ENCODE measurements around the gene APOO.

The APOO gene

GRCh38 chrX:23919148-23919547 lies 11.4 kb upstream of the APOO start:
- Histone ChIP-seq H3K4ac (ENCODE audit: low read depth, low read length) (no peak overlapping the region), H3K27ac (ENCODE audit: low read depth, low read length) (no peak overlapping the region), H3K27me3 (ENCODE audit: insufficient read depth, low read length) (no peaks in the 10 kb centered on the region), H3K4me3 (ENCODE audit: low read depth, low read length) (no peak overlapping the region), H3K9me3 (ENCODE audit: insufficient read depth, low read depth, low read length) (no peaks in the 10 kb centered on the region), H4K12ac (ENCODE audit: low read depth, low read length) (no peak overlapping the region), H3K79me1 (ENCODE audit: low read length) (no peaks in the 10 kb centered on the region), H3K36me3 (ENCODE audit: control insufficient read depth in 1 of 2, insufficient read depth in 2 of 2, low read length in 2 of 2) (no peaks in the 10 kb centered on the region), H2AFZ (ENCODE audit: insufficient read depth, low read length, poor library complexity) (no peak overlapping the region), H2AK5ac (ENCODE audit: low read length) (no peak overlapping the region), H3K4me2 (ENCODE audit: low read length) (no peak overlapping the region), H2BK5ac (ENCODE audit: low read depth, low read length, poor library complexity) (no peak overlapping the region), H4K91ac (ENCODE audit: low read depth, low read length) (no peak overlapping the region), H4K8ac (ENCODE audit: low read depth, low read length) (no peak overlapping the region), H3K79me2 (ENCODE audit: control insufficient read depth, insufficient read depth, low read length, poor library complexity) (no peaks in the 10 kb centered on the region), H3K4me1 (ENCODE audit: control insufficient read depth in 1 of 2, insufficient read depth in 2 of 2, low read length in 2 of 2) (no peaks in the 10 kb centered on the region), H3K9ac (ENCODE audit: low read length) (no peak overlapping the region), H3K18ac (ENCODE audit: low read length) (no peak overlapping the region), H3K14ac (ENCODE audit: low read length) (no peak overlapping the region), H2BK120ac (ENCODE audit: insufficient read depth, low read length, poor library complexity) (no peak overlapping the region), H3K23ac (ENCODE audit: low read length) (no peak overlapping the region), H2BK12ac (ENCODE audit: low read length) (no peak overlapping the region)
- DNase-seq = no peak
- no CpG with 5 or more reads among the region's 1 CpG for WGBS (ENCODE audit: extremely low coverage, insufficient coverage, insufficient read length)

DNA sequence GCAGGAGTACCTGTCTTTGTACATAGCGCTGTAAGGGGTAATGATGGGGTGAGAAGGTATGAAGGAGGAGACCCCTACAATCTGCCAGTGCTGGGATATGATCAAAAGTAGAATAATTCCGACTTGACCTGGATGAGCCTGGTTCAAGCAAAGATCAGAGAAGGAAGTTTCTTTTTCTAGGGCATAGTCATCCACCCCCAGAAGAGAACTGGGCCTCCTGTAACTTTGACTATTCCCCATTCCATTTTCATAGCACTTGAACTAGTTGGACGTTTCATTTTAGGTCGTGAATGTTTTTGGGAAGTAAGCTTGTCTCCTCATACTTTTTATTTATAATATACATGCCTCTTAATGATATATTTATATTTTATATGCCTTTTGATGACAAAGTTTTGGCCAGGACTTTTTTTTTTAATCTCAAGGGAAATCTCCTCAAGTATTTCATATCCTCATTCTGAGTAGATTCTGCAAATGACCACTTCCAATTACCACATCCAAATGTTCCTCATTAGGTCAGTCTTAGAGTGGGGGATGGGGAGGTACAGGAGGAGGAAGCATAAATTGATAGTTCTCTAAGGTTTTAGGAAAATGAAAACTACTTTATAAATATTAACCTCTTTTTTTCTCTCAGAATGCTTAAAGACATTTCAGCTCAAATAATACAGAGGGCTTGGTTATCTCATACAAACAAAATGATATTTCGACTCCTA lies 3.5 kb upstream of the APOO start:
- Histone ChIP-seq H3K36me3 (ENCODE audit: control insufficient read depth in 1 of 2, insufficient read depth in 2 of 2, low read length in 2 of 2) (no peaks in the 10 kb centered on the region), H3K4me3 (ENCODE audit: low read depth, low read length) (no peak overlapping the region), H2BK5ac (ENCODE audit: low read depth, low read length, poor library complexity) (no peak overlapping the region), H4K12ac (ENCODE audit: low read depth, low read length) (no peak overlapping the region), H2AFZ (ENCODE audit: insufficient read depth, low read length, poor library complexity) (no peak overlapping the region), H3K14ac (ENCODE audit: low read length) (no peak overlapping the region), H3K9me3 (ENCODE audit: insufficient read depth, low read depth, low read length) (no peaks in the 10 kb centered on the region), H3K23ac (ENCODE audit: low read length) (no peak overlapping the region), H3K4ac (ENCODE audit: low read depth, low read length) (no peak overlapping the region), H3K79me2 (ENCODE audit: control insufficient read depth, insufficient read depth, low read length, poor library complexity) (no peaks in the 10 kb centered on the region), H3K9ac (ENCODE audit: low read length) (no peak overlapping the region), H3K4me1 (ENCODE audit: control insufficient read depth in 1 of 2, insufficient read depth in 2 of 2, low read length in 2 of 2) (no peaks in the 10 kb centered on the region), H4K91ac (ENCODE audit: low read depth, low read length) (no peak overlapping the region), H4K8ac (ENCODE audit: low read depth, low read length) (no peak overlapping the region), H3K18ac (ENCODE audit: low read length) (no peak overlapping the region), H2BK12ac (ENCODE audit: low read length) (no peak overlapping the region), H2AK5ac (ENCODE audit: low read length) (no peak overlapping the region), H3K27me3 (ENCODE audit: insufficient read depth, low read length) (no peaks in the 10 kb centered on the region), H2BK120ac (ENCODE audit: insufficient read depth, low read length, poor library complexity) (no peak overlapping the region), H3K4me2 (ENCODE audit: low read length) (no peak overlapping the region), H3K79me1 (ENCODE audit: low read length) (peaks cover 2% of the 10 kb centered on the region), H3K27ac (ENCODE audit: low read depth, low read length) (no peak overlapping the region)
- no CpG with 5 or more reads among the region's 5 CpGs for WGBS (ENCODE audit: extremely low coverage, insufficient coverage, insufficient read length)
- no peak for DNase-seq

DNA sequence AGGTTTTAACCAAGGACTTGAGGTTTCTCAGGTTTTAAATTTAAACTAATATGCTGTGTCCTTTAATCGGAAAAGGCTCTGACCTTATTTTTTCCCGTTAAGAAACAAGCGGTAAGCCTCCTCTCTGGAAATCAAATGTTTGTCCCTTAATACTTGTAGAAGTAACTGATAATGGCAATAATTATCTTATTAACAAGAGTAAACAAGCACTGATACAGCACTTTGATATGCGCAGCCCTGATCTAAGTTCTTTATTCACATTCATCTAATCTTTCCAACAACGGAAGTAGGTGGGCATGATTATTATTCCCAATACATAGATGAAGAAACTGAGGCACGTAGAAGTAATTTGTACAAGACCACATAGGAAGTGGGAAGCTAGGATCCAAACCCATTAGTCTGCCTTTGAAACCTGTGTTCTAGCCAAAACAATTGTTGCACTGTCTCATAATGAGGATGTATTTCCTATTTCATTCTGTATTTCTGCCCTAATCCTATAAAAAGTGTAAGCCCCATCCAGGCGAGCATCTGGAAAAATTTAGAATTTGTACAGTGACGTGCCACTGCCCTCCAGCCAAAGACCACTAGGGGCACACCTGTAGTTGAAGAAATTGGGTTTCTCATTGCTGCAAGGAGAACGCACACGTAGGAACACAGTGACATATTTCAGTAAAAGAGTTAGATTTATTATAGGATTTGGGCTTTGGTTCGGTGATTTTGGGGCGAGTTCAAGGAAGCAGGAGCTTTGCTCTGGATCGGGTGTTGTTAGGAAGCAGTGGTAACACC lies 674 bp upstream of the APOO start:
- no peak overlapping the region for H2BK120ac ChIP-seq (ENCODE audit: insufficient read depth, low read length, poor library complexity)
- H2AK5ac ChIP-seq (ENCODE audit: low read length) = no peak overlapping the region
- WGBS (ENCODE audit: extremely low coverage, insufficient coverage, insufficient read length) = no CpG with 5 or more reads among the region's 13 CpGs

DNA sequence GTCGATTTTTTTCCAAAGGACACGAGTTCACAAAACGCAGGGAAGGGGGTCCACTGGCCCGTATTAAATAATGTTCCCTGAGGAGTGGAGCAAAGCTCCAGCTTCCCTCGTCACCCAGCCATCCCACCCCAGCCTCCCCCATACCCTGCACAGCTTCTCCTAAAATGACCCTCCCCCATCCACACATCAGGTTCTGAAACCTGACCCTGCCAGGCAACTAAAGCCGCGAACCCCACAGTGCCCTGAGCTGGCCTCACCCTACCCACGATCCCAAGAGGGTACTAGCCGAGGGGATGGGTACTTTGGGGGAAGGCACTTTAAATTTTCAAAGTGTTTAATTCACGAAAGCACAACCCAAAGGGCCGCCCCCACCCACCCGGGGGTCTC lies 634 bp downstream of the APOO start:
- Histone ChIP-seq H4K12ac (ENCODE audit: low read depth, low read length) (peak overlapping the region; percentile 75), H3K4ac (ENCODE audit: low read depth, low read length) (peak overlapping the region; percentile 6), H3K4me2 (ENCODE audit: low read length) (peak overlapping the region; percentile 67), H3K79me2 (ENCODE audit: control insufficient read depth, insufficient read depth, low read length, poor library complexity) (no peaks in the 10 kb centered on the region), H3K23ac (ENCODE audit: low read length) (no peak overlapping the region), H2BK5ac (ENCODE audit: low read depth, low read length, poor library complexity) (no peak overlapping the region), H3K36me3 (ENCODE audit: control insufficient read depth in 1 of 2, insufficient read depth in 2 of 2, low read length in 2 of 2) (no peaks in the 10 kb centered on the region), H3K27ac (ENCODE audit: low read depth, low read length) (peak overlapping the region; percentile 53), H3K9ac (ENCODE audit: low read length) (peak overlapping the region; percentile 70), H4K8ac (ENCODE audit: low read depth, low read length) (peak overlapping the region; percentile 65), H3K4me3 (ENCODE audit: low read depth, low read length) (peak overlapping the region; percentile 78), H3K4me1 (ENCODE audit: control insufficient read depth in 1 of 2, insufficient read depth in 2 of 2, low read length in 2 of 2) (no peaks in the 10 kb centered on the region), H2BK12ac (ENCODE audit: low read length) (no peak overlapping the region), H3K14ac (ENCODE audit: low read length) (no peak overlapping the region), H3K9me3 (ENCODE audit: insufficient read depth, low read depth, low read length) (no peaks in the 10 kb centered on the region), H2AK5ac (ENCODE audit: low read length) (no peak overlapping the region), H2BK120ac (ENCODE audit: insufficient read depth, low read length, poor library complexity) (peak overlapping the region; percentile 13), H3K27me3 (ENCODE audit: insufficient read depth, low read length) (no peaks in the 10 kb centered on the region), H4K91ac (ENCODE audit: low read depth, low read length) (peak overlapping the region; percentile 28), H3K79me1 (ENCODE audit: low read length) (peaks cover 2% of the 10 kb centered on the region), H3K18ac (ENCODE audit: low read length) (no peak overlapping the region), H2AFZ (ENCODE audit: insufficient read depth, low read length, poor library complexity) (peak overlapping the region; percentile 90)
- no CpG with 5 or more reads among the region's 12 CpGs for WGBS (ENCODE audit: extremely low coverage, insufficient coverage, insufficient read length)
- DNase-seq = no peak

More for the DNA sequence above, 674 bp upstream of the APOO start:
- Histone ChIP-seq H3K18ac (ENCODE audit: low read length) (no peak overlapping the region), H4K91ac (ENCODE audit: low read depth, low read length) (no peak overlapping the region), H2BK5ac (ENCODE audit: low read depth, low read length, poor library complexity) (no peak overlapping the region), H3K79me2 (ENCODE audit: control insufficient read depth, insufficient read depth, low read length, poor library complexity) (no peaks in the 10 kb centered on the region), H3K9ac (ENCODE audit: low read length) (no peak overlapping the region), H3K4me1 (ENCODE audit: control insufficient read depth in 1 of 2, insufficient read depth in 2 of 2, low read length in 2 of 2) (no peaks in the 10 kb centered on the region), H3K4me2 (ENCODE audit: low read length) (no peak overlapping the region), H3K14ac (ENCODE audit: low read length) (no peak overlapping the region), H2AFZ (ENCODE audit: insufficient read depth, low read length, poor library complexity) (no peak overlapping the region), H4K12ac (ENCODE audit: low read depth, low read length) (no peak overlapping the region), H3K9me3 (ENCODE audit: insufficient read depth, low read depth, low read length) (no peaks in the 10 kb centered on the region), H3K27me3 (ENCODE audit: insufficient read depth, low read length) (no peaks in the 10 kb centered on the region), H3K4ac (ENCODE audit: low read depth, low read length) (no peak overlapping the region), H3K79me1 (ENCODE audit: low read length) (peaks cover 2% of the 10 kb centered on the region), H3K23ac (ENCODE audit: low read length) (no peak overlapping the region), H3K4me3 (ENCODE audit: low read depth, low read length) (no peak overlapping the region), H3K36me3 (ENCODE audit: control insufficient read depth in 1 of 2, insufficient read depth in 2 of 2, low read length in 2 of 2) (no peaks in the 10 kb centered on the region), H4K8ac (ENCODE audit: low read depth, low read length) (peak overlapping the region; percentile 19), H2BK12ac (ENCODE audit: low read length) (no peak overlapping the region), H3K27ac (ENCODE audit: low read depth, low read length) (no peak overlapping the region)
- no peak for DNase-seq
